Fibroblast of gingiva (primary cell): ENCODE data around the gene DDX46.
A peak's percentile ranks its signal among the peaks of the same experiment; 100 is the strongest.
"Not testable (repeated sequence)": the region's sequence is repeated elsewhere in the genome, so short reads cannot be mapped to it uniquely, and the experiment has no call there.

Source experiments
- DNase-seq: peaks from one replicate; pipeline ENCODE4 v3.0.0-alpha.2; 2011; ENCODE audit warnings: low read depth

DDX46 gene

DNA sequence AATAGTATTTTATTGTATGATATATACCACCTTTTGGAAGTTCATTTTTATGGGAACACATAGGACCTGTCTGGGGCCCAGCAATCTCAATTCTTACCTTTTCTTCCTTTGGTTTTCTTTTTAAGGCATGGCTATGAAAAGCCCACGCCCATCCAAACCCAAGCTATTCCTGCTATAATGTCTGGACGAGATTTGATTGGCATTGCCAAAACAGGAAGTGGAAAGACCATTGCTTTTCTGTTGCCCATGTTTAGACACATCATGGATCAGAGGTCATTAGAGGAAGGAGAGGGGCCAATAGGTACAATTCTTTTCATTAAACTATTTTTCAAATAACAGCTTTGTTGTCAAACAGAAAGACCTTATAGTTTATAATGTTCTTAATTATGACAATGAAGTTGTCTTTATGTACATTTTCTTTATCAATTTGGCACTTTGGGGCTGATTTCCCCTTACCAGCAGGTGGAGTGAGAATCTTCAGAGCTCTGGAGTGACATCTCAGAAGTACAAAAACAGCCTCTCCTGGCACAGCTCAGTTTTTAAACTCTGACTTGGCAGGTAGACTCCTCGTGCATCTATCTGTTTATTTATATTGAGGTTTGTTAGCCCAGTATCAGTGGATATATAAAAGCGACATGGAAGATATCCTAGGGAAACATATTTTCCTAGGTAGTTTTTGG is 25.8 kb downstream of the DDX46 start:
- no peak for DNase-seq

DNA sequence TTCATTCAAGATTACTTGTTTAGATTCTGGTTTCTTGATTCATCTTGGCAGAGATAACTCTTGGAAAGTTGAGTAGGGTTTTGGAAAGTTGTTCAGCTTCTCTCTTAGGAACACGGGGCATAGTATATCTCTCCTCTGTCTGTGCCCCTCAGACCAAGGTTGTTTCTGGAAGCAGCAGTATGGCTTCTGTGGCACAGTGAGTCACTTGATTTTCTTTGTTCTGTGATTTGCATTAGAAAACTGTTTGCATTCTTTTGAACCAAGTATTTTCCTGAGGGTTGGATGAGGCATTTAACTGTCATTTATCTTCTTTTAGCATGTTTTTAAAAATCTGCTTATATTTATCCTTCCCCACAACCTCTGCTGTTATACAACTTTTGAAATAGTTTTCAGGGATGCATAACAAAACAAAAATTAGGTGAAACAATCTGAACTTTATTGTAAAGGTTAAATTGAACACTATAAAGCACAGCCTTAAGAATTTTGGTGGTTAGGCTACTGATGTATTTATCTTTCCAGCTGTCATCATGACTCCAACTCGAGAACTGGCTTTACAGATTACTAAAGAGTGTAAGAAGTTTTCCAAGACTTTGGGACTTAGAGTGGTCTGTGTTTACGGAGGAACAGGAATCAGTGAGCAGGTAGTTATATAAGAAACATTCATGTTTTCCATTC is 26.5 kb downstream of the DDX46 start:
- peak; percentile 8 for DNase-seq

DNA sequence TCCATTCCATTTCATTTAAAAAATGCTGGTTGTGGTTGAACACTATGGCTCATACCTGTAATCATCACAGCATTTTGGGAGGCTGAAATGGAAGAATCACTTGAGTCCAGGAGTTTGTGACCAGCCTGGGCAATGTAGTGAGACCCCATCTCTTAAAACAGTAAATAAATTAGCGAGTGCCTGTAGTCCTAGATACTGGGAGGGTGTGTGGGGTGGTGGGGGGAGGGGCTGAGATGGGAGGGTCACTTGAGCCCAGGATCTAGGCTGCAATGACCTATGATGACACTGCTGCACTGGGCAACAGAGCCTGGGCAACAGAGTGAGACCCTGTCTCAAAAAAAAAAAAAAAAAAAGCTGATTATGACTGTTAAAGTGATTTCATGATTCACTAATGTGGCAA is 29.1 kb downstream of the DDX46 start:
- no peak for DNase-seq

DNA sequence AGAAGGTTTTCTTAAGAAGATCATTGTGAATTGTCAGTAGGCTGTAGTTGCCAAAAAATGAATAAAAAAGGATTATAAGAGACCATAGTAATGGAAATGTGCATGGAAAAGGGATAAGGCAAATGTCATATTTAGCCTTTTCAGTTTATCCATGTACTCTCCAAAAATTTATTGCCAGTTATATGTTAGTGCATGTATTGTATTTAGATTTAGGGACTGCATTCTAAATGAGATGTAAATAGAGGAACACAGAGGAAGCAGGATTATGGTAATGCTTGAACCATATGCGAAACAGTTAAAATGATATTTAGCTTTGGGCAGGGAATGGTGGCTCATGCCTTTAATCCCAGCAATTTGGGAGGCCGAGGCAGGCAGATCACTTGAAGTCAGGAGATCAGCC is 33.0 kb downstream of the DDX46 start:
- DNase-seq = no peak

DNA sequence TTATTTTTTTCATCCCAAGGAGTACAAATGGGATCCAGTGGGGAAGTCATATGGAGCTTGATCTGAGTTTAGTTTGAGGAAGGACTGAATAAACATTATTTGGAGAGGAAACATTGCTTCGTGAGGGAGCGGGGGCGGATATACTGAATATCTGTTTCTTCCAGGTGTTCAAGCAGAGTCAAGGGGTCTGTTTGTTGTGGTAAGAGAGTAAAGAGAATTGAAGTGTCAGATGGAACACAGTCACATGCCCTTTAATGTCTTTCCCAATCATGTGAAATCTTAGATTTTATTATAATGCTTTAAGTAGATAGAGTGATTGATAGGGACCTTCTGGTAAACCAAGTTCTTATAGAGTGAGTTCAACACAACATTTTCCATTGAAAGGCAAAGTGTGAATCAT is 33.7 kb downstream of the DDX46 start:
- no peak for DNase-seq

DNA sequence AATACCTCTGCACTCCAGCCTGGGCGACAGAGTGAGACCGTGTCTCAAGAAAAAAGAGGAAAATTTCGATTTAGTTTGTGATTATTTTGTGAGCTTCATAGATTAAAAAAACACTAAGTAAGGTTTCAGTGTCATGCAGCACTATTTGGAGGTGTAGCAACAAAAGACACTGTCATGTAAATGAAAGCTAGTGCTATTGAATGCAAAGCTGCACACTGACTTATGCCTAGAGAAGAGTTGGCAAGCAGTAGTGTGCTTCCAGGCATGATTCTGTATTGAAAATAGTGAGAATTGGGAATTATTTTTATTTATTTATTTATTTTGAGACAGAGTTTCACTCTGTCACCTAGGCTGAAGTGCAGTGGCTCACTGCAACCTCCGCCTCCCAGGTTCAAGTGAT is 34.5 kb downstream of the DDX46 start:
- no peak for DNase-seq

DNA sequence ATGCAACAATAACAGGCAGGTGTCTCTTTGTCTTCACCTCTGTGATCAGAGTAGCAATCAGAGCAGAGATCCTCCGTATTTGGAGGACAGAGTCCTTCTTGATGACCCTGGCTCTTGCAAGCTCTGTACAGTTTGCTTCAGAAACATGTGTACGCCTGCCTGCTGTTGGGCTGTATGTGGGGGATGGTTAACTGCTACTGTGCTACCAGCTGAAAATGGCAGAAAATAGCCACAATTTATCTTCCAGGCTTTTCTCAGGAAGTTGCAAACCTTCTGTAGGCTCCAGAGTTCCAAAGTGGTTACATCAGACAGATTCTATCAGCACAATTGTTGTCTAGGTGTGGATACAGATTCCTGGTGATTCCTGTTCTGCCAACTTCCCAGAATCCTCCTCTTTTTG is 35.5 kb downstream of the DDX46 start:
- no peak for DNase-seq

DNA sequence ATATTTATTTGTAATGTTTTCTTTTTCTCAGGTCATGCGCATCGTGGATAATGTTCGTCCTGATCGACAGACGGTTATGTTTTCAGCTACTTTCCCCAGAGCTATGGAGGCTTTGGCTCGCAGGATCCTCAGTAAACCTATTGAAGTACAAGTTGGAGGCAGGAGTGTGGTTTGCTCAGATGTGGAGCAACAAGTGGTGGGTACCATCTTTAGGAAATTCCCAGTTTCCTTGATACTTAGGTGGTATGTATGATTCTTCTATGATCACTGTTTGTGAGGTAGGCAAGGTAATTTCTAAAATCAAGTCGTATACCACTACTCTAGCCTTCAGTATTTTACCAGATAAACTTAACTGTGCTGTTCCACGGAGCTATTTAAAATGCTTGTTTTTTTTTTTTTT is 36.2 kb downstream of the DDX46 start:
- no peak for DNase-seq

DNA sequence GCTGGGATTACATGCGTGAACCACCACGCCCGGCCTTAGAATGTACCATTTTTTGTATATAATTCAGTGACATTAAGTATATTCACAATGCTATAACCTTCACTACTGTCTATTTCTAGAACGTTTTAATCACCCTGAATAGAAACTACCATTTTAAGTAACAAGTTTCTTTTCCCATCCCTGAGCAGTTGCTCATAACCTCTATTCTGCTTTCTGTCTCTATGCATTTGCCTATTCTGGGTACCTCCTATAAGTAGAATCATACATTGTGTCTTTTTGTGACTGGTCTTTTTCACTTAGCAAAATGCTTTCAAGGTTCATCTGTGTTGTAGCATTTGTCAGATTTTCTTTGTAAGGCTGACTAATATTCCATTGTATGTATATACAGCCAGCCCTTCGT is 39.9 kb downstream of the DDX46 start:
- DNase-seq = no peak

DNA sequence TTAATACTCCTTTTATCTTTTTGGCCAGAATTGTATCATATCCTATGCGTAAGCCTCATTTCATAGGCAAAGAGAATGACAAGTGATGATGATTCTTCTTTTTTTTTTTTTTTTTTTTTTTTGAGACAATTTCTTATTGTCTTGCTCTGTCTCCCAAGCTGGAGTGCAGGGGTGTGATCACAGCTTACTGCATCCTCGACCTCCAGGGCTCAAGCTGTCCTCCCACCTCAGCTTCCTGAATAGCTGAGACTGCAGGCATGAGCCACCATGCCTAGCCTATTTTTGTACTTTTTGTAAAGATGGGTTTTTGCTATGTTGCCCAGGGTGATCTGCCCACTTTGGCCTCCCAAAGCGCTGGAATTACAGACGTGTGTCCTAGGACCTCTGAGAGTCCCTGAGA is 45.2 kb downstream of the DDX46 start:
- no peak for DNase-seq

DNA sequence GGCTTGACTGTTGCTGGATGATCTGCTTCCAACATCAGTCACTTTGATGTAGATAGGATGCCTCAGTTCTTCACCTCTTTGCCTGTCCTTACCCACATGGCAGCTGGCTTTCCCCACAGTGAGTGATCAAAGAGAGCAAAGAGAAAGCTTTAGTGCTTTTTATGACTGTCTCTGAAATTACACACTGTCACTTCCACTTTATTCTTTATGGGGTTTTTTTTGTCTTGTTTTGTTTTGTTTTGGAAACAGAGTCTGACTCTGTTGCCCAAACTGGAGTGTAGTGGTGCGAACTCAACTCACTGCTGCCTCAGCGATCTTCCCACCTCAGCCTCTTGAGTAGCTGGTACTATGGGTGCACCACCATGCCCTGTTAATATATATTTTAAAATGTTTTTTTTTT is 54.8 kb downstream of the DDX46 start:
- DNase-seq = no peak

DNA sequence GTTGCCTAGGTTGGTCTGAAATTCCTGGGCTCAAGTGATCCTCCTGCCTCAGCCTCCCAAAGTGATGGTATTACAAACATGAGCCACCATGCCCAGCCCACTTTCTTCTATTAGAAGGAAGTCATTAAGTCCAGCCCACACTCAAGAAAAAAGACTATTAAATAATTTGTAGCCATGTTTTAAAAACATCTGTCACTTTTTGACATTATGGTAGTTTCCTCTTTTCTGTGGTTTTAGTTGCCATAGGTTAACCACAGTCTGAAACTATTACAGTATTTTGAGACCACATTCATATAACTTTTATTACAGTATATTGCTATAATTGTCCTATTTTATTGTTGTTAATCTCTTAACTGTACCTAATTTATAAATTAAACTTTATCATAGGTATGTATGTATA is 55.2 kb downstream of the DDX46 start:
- DNase-seq = no peak

DNA sequence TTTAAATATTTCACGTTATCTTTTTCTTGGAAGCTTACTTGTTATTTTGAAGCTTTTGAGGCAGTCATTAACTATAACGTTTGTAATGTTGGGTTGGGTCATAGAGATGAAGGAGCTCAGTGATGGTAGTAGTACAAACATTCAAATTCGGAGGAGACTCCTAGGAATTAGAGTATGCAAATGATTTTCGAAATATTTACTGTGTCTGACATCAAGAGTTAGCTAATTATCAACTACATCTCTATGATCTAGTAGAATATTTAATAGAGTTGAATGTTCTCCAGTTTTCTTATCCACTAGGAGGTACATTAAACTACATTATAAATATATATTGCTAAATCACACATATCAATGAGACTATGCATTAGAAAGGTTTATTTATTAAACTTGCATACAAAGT is 58.4 kb downstream of the DDX46 start:
- DNase-seq = no peak

DNA sequence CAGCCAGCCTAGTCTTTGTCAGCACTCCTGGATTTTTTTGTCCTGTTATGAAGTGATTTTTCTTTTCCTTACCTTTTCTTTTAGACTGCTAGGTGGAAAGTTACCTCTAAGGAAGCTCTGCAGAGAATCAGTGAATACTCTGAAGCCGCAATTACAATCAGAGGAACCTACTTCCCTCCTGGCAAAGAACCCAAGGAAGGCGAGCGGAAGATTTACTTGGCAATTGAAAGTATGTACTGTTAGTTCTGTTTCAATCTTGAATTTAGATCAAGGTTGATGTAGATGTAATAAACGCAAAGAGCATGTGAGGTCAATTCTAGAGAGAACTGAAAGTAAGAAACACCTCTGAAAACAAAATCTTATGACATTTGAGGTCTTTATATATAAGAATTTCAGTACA is 60.2 kb downstream of the DDX46 start:
- no peak for DNase-seq

DNA sequence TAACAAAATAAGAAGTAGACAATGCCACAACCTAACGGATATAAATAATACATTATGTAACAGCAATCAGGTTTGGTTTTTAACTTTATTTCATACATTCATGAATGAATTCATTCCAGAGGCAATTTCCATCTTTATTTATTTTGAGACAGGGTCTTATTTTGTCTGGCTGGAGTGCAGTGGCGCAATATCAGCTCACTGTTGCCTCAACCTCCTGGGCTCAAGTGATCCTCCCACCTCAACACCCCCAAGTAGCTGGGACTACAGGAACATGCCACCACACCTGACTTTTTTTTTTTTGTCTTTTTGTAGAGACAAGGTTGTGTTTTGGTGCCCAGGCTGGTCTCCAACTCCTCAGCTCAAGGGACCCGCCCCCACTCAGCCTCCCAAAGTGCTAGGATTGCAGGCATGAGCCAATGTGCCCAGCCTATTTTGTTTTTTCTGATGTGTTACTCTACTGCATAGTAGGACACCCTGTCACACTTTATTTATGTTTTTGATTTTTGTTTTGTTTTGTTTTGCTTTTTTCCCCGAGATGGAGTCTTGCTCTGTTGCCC is 60.9 kb downstream of the DDX46 start:
- no peak for DNase-seq

DNA sequence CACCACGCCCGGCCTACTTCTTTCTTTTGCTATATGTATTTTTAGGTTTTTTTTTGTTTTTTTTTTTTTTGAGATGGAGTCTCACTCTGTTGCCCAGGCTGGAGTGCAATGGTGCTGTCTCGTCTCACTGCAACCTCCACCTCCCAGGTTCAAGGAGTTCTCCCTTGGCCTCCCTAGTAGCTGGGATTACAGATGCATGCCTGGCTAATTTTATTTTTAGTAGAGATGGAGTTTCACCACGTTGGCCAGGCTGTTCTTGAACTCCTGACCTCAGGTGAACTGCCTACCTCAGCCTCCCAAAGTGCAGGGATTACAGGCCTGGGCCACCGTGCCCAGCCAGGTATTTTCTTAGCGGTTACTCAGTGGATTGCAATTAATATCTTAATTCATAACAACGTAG is 63.3 kb downstream of the DDX46 start:
- DNase-seq = no peak

DNA sequence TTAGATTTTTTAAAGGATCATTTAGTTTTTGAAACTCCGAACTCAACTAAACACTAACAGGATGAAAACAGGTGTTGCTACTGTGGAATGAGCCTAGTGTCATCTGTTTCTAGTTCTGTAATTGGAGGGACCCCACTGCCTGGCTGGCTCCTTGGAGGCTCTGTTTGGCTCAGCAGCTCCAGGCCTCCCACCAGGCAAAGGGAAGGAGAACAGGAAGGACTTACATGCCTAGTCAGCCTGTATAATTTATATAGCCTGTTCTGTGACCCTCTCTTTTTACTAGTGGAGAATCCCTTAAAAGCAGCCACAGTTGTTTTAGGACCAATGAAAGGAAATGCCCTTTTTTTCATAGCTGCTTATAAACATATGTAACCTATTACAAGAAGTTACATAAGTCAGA is 66.1 kb downstream of the DDX46 start:
- DNase-seq = no peak

DNA sequence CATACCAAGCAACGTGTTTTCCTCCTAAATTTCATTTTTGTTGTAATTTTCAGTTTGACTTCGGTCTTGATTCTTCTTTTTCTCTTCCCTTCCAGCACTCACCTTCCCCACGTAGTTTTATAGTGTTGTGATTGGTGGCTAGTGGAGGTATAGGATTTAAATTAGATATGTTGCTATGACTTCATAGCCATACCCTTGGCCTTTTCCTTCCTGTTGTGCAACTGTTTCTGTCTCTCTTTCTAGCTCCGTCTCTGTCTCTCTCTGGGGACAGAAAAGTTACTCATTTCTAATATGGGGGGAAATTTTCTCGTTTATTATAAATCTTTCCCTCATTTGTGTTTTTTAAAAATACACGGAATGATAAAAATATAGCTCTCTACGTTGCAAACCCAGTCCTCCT is 66.6 kb downstream of the DDX46 start:
- no peak for DNase-seq

DNA sequence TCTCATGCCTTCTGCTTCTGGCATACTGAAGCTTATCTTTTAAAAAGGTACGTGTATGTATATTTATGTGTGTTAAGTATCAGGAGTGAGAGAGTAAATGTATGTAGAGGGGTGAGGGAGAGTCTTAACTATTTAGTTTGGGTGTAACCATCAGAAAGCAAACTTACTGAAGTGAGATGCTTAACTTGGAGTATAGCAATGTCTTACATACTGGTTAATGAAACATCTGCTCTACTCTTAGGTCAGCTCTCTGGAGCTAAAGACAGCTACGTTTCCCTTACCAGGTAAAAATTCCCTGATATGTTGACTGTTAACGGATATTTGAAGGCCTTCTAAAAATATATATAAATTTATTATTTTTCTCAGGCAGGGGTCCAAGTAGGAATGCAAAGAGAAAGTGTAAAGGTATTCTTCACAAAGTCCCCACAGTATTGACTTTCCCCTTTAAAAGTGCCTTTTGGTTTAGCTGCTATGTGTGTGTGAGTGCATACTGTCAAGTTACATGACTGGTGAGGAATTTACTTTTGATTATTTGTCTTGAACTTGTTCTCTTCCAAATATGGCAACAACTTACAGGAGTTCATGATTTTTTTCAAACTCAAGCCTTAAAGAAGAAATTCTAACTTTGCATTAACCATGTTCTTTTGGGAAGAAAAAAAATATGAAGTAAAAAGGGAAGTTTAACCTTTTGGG is 74.9 kb downstream of the DDX46 start:
- DNase-seq = peak; percentile 36

DNA sequence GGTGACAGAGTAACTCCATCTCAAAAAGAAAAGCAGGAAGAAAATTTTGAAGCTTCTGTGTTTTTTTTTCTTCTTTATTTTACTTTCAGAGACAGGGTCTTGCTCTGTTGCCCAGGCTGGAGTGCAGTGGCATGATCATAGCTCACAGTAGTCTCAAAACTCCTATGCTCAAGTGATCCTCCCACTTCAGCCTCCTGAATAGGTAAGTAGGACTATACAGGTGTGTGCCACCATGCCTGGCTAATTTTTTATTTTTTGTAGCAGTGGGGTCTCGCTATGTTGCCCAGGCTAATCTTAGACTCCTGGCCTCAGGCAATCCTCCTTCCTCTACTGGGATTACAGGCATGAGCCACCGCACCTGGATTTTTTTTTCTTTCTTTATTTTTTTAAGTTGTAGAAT is 77.0 kb downstream of the DDX46 start:
- DNase-seq = no peak

DNA sequence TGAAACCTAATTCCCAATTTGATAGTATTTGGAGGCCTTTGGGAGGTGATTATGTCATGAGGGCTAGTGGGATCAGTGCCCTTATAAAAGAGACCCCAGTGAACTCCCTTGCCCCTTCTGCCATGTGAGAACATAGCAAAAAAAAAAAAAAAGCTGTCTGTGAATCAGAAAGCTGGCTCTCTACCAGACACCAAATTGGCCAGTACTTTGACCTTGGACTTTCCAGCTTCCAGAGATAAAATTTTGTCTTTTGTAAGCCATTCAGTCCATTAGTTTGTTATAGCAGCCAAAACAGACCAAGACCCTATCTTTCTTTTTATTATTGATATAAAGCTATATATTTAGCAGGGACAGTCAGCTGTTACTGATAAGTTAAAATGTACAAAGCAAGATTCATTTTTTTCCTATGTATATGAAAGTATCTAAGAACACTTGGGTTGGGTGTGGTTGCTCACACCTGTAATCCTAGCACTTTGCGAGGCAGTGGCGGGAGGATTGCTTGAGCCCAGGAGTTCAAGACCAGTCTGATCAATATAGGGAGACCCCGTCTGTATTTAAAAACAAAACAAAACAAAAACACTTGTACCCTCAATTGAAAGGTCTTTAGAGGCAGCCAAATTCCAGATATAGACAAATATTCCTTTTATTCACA is 79.1 kb downstream of the DDX46 start:
- no peak for DNase-seq

DNA sequence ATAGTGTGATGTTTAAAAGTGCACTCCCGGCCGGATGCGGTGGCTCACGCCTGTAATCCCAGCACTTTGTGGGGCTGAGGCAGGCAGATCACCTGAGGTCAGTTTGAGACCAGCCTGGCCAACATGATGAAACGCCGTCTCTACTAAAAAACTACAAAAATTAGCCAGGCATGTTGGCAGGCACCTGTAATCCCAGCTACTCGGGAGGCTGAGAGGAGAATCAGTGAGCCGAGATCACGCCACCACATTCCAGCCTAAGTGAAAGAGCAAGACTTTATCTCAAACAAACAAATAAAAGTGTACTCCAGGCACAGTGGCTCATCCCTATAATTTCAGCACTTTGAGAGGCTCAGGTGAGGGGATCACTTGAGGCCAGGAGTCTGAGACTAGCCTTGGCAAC is 79.8 kb downstream of the DDX46 start:
- DNase-seq = not testable (repeated sequence)

DNA sequence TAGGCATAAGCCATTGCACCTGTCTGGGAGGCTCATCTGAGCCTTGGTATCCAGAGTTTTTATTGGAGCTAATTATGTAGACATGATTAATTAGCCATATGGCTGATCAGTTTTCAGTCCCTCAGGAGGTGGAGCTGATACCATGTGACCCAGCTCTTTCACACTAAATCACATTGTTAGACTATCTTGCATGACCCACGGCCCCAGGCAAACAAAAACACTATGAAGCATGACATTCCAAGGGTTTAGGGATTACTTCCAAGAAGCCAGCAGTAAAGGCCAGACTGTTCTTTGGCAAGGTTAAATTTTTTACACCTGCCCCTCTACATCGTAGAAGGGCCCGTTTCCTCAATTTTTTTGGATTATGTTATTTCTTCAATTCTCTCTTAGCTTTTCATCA is 82.2 kb downstream of the DDX46 start:
- no peak for DNase-seq
